Upper lobe of left lung (tissue), 6 donors: Measurements from ENCODE around the gene DEFB128. TPM values are rescaled to one million over a fixed set of nuclear protein-coding genes. Genes with fewer than 3 reads are reported as not detected.

ENCODE experiments used
- ATAC-seq, 2 donors: fragments of 200-7000 bp; cut with Tn5 transposase; one replicate each; pipeline ENCODE4 v1.9.1; 2022; ENCODE audit warnings: mild to moderate bottlenecking in 2 of 2, moderate library complexity in 2 of 2; ENCODE audit not compliant: low FRiP score in 2 of 2
- DNase-seq, 2 donors: peaks; one replicate each; pipeline ENCODE4 v3.0.0-alpha.2; 2019 to 2020
- H3K27ac ChIP-seq, 4 donors: fragments of 200-600 bp; sonication (generic); one replicate each; pipeline ENCODE4 v1.5.1; 2016 to 2019
- H3K27me3 ChIP-seq, 4 donors: fragments of 200-600 bp; sonication (generic); one replicate each; pipeline ENCODE4 v1.5.1; 2017 to 2019
- H3K36me3 ChIP-seq, 4 donors: fragments of 200-600 bp; sonication (generic); one replicate each; pipeline ENCODE4 v1.5.1; 2016 to 2019
- H3K4me1 ChIP-seq, 4 donors: fragments of 200-600 bp; sonication (generic); one replicate each; pipeline ENCODE4 v1.5.1; 2018 to 2019
- H3K4me3 ChIP-seq, 4 donors: fragments of 200-600 bp; sonication (generic); one replicate each; pipeline ENCODE4 v1.5.1; 2017 to 2019; ENCODE audit warnings: mild to moderate bottlenecking in 2 of 4, moderate library complexity in 1 of 4
- H3K9me3 ChIP-seq, 4 donors: fragments of 200-600 bp; sonication (generic); one replicate each; pipeline ENCODE4 v1.5.1; 2018 to 2019
- CTCF ChIP-seq, 6 experiments: fragments of 450-650 bp in 4 of 6; fragments of 200-600 bp in 2 of 6; sonication (generic) in 2 of 6; IDR thresholded peaks; one replicate each; pipeline ENCODE4 v1.5.1; 2016 to 2019; ENCODE audit warnings: antibody characterized with exemption in 6 of 6
- EP300 ChIP-seq, 4 donors: sonication (generic); formaldehyde crosslinking; IDR thresholded peaks; one replicate each; pipeline ENCODE4 v1.5.1; 2017; ENCODE audit warnings: antibody characterized with exemption in 4 of 4, control low read depth in 2 of 4
- POLR2A ChIP-seq, 4 donors: fragments of 450-650 bp; IDR thresholded peaks; one replicate each; pipeline ENCODE4 v1.5.1; 2016 to 2017; ENCODE audit warnings: antibody characterized with exemption in 4 of 4, mild to moderate bottlenecking in 2 of 4
- POLR2AphosphoS5 ChIP-seq, 2 donors: sonication (generic); formaldehyde crosslinking; IDR thresholded peaks; one replicate each; pipeline ENCODE4 v1.5.1; 2017; ENCODE audit warnings: antibody characterized with exemption in 2 of 2
- WGBS, 2 donors: methylation state at CpG; one replicate each; pipeline ENCODE4 v1.1.5; 2017 to 2018; 5-methylcytosine and 5-hydroxymethylcytosine counted together
- total RNA-seq, 6 donors: library from RNA; depleted of rRNA in 4 of 6; stranded (reverse); fragments of >200 nt in 4 of 6; gene quantifications; one replicate each; pipeline versions ENCODE4 v1.1.0 to v1.2.1, GENCODE V29; 2016 to 2021
- donor health status: DM: no; HTN: no; CAD: no; lungs with moderate emphysema.
- donor health status: DM: no; HTN: yes; CAD: no; lungs with severe emphysema.

Gene DEFB128
- total RNA-seq, 6 donors from 2014 or later, result not detected

- Histone ChIP-seq H3K36me3 (no peaks in the 10 kb centered on the region), H3K27ac (no peak within 1 kb of the TSS), H3K9me3 (no peaks in the 10 kb centered on the region), H3K4me1 (no peaks in the 10 kb centered on the region), H3K27me3 (no peaks in the 10 kb centered on the region), H3K4me3 (no peak within 1 kb of the TSS)
- DNase-seq (no peak), ATAC-seq (no peak)
- no peak for TF ChIP-seq POLR2A (IDR thresholded peaks at IDR 0.05)
- TF ChIP-seq CTCF (IDR thresholded peaks at IDR 0.05), result no peak
- no peak for TF ChIP-seq POLR2AphosphoS5 (IDR thresholded peaks at IDR 0.05)
- no peak for TF ChIP-seq EP300 (IDR thresholded peaks at IDR 0.05)
- WGBS, 2 donors, result 95 to 97% methylated on average over 5 of the region's 5 CpGs
These were observed 32.4 kb downstream of the DEFB128 start, which contains the start of gene DEFB127 for GRCh38 chr20:157154-157553. TSS of gene DEFB127 (plus strand) at chr20:157454. CDS start at chr20:157545, 91 bp downstream.

- DNase-seq, result no peak
- no peak overlapping the region for H3K27ac ChIP-seq
- WGBS, 2 donors, result 73% methylated on average over 1 of the region's 1 CpG
These were observed 37.4 kb downstream of the DEFB128 start for GRCh38 chr20:152131-152530.

GRCh38 chr20:145877-146276 is 43.6 kb downstream of the DEFB128 start:
- WGBS, 2 donors, result 71 to 81% methylated on average over 2 of the region's 2 CpGs
- H3K4me1 ChIP-seq, result no peaks in the 10 kb centered on the region
- H3K9me3 ChIP-seq, result no peaks in the 10 kb centered on the region
- H3K27me3 ChIP-seq, result no peaks in the 10 kb centered on the region
- no peak overlapping the region for H3K27ac ChIP-seq
- DNase-seq, result no peak
- ATAC-seq, result no peak
- no peak overlapping the region for H3K4me3 ChIP-seq
- H3K36me3 ChIP-seq, result no peaks in the 10 kb centered on the region
- TF ChIP-seq CTCF (IDR thresholded peaks at IDR 0.05) (no peak), POLR2AphosphoS5 (IDR thresholded peaks at IDR 0.05) (no peak), POLR2A (IDR thresholded peaks at IDR 0.05) (no peak), EP300 (IDR thresholded peaks at IDR 0.05) (no peak)

More at GRCh38 chr20:152131-152530, 37.4 kb downstream of the DEFB128 start:
- H3K4me3 ChIP-seq, result no peak overlapping the region
- H3K36me3 ChIP-seq, result no peaks in the 10 kb centered on the region
- H3K27me3 ChIP-seq, result no peaks in the 10 kb centered on the region
- no peak for ATAC-seq
- no peaks in the 10 kb centered on the region for H3K9me3 ChIP-seq
- TF ChIP-seq POLR2AphosphoS5 (IDR thresholded peaks at IDR 0.05) (no peak), POLR2A (IDR thresholded peaks at IDR 0.05) (no peak), CTCF (IDR thresholded peaks at IDR 0.05) (no peak), EP300 (IDR thresholded peaks at IDR 0.05) (no peak)
- no peaks in the 10 kb centered on the region for H3K4me1 ChIP-seq

- WGBS, 2 donors, result 67 to 77% methylated on average over 1 of the region's 1 CpG
- no peak within 1 kb of the TSS for H3K4me3 ChIP-seq
- H3K27me3 ChIP-seq, result no peaks in the 10 kb centered on the region
- H3K4me1 ChIP-seq, result no peaks in the 10 kb centered on the region
- DNase-seq, result no peak
- ATAC-seq, result no peak
- TF ChIP-seq POLR2A (IDR thresholded peaks at IDR 0.05), result no peak
- TF ChIP-seq POLR2AphosphoS5 (IDR thresholded peaks at IDR 0.05), result no peak
- no peak for TF ChIP-seq EP300 (IDR thresholded peaks at IDR 0.05)
- no peak for TF ChIP-seq CTCF (IDR thresholded peaks at IDR 0.05)
- no peak within 1 kb of the TSS for H3K27ac ChIP-seq
- H3K9me3 ChIP-seq, result no peaks in the 10 kb centered on the region
- H3K36me3 ChIP-seq, result no peaks in the 10 kb centered on the region
These were observed 47.2 kb downstream of the DEFB128 start, which contains the start of gene DEFB126 for GRCh38 chr20:142290-142689. TSS of gene DEFB126 (plus strand) at chr20:142590. CDS start at chr20:142629, 39 bp downstream.

Other genes with a start within 250 kb of the DEFB128 start
- not detected for gene DEFB125, start 102.0 kb downstream of the DEFB128 start, total RNA-seq
- gene DEFB126, start 47.1 kb downstream of the DEFB128 start, total RNA-seq, result not detected
- not detected for gene DEFB127, start 32.3 kb downstream of the DEFB128 start, total RNA-seq
- gene DEFB129, start 37.5 kb upstream of the DEFB128 start, total RNA-seq, result not detected
- not detected for gene DEFB132, start 68.0 kb upstream of the DEFB128 start, total RNA-seq
- gene C20orf96, start 101.0 kb upstream of the DEFB128 start, total RNA-seq, result 10 to 100 TPM in 3 of 6 donors, 1 to 10 TPM in 3; 3.0 to 31.4 (median 10.3) TPM
- 10 to 100 TPM; 14.2 to 18.5 (median 17.3) TPM for gene ZCCHC3, start 107.9 kb upstream of the DEFB128 start, total RNA-seq
- 10 to 100 TPM in 2 of 6 donors, 1 to 10 TPM in 4; 3.8 to 13.5 (median 7.6) TPM for gene SOX12, start 135.8 kb upstream of the DEFB128 start, total RNA-seq
- 10 to 100 TPM; 13.6 to 30.8 (median 25.6) TPM for gene NRSN2, start 157.4 kb upstream of the DEFB128 start, total RNA-seq
- 10 to 100 TPM; 11.5 to 39.0 (median 24.7) TPM for gene TRIB3, start 191.0 kb upstream of the DEFB128 start, total RNA-seq
- gene RBCK1, start 218.6 kb upstream of the DEFB128 start, total RNA-seq, result 100 to 1,000 TPM in 3 of 6 donors, 10 to 100 TPM in 3; 63.4 to 179 (median 109) TPM